OCI-LY7 (cell line): Measurements from ENCODE around the gene MYO1F. TPM values are rescaled to one million over a fixed set of nuclear protein-coding genes. Genes with fewer than 3 reads are reported as not detected.
"Not testable (repeated sequence)": the region's sequence is repeated elsewhere in the genome, so short reads cannot be mapped to it uniquely, and the experiment has no call there.

ENCODE experiments used
- BruUV-seq: library from RNA; stranded (reverse); fragments of 400-500 nt; replicated peaks from 2 replicates; lab custom pipeline; 2021; lab: Mats Ljungman, UMichigan
- CTCF ChIA-PET: fragments of 300-600 bp; sonication (Branson Sonifier 250); formaldehyde crosslinking; loops from one replicate; lab custom pipeline; 2022; ENCODE audit warnings: antibody characterized with exemption; ENCODE audit not compliant: unreplicated experiment; lab: Charles Lee
- POLR2A ChIA-PET: fragments of 300-600 bp; sonication (Branson Sonifier 250); formaldehyde crosslinking; loops from one replicate; lab custom pipeline; 2022; ENCODE audit warnings: antibody characterized with exemption; lab: Charles Lee
- DNase-seq: peaks from one replicate; pipeline ENCODE4 v3.0.0-alpha.2; 2015; ENCODE audit warnings: low spot score
- H2AFZ ChIP-seq: fragments of 200-600 bp; sonication (generic), shearing (Covaris generic); 2 replicates; pipeline ENCODE4 v1.6.1; 2014; ENCODE audit warnings: mild to moderate bottlenecking, antibody characterized with exemption, low read length, moderate library complexity
- H3K27ac ChIP-seq: fragments of 200-600 bp; sonication (generic); 2 replicates; pipeline ENCODE4 v1.5.1; 2014; ENCODE audit warnings: mixed run types, low read depth, mild to moderate bottlenecking, moderate library complexity, low read length, inconsistent platforms; ENCODE audit not compliant: poor library complexity, severe bottlenecking
- H3K36me3 ChIP-seq: fragments of 200-600 bp; sonication (generic); 2 replicates; pipeline ENCODE4 v1.6.1; 2014; ENCODE audit warnings: mild to moderate bottlenecking, antibody characterized with exemption, low read length, moderate library complexity, mixed read lengths; ENCODE audit not compliant: insufficient read depth
- H3K4me1 ChIP-seq: fragments of 200-600 bp; sonication (generic); 2 replicates; pipeline ENCODE4 v1.5.1; 2014; ENCODE audit warnings: mild to moderate bottlenecking, low read length; ENCODE audit not compliant: insufficient read depth, poor library complexity, severe bottlenecking
- H3K4me2 ChIP-seq: fragments of 200-600 bp; sonication (generic); 2 replicates; pipeline ENCODE4 v1.6.1; 2014; ENCODE audit warnings: mild to moderate bottlenecking, low read length
- H3K4me3 ChIP-seq: fragments of 200-600 bp; sonication (generic); 2 replicates; pipeline ENCODE4 v1.5.1; 2014; ENCODE audit warnings: mild to moderate bottlenecking, low read depth, low read length; ENCODE audit not compliant: poor library complexity, severe bottlenecking
- H3K79me2 ChIP-seq: fragments of 200-600 bp; sonication (generic); 2 replicates; pipeline ENCODE4 v1.6.1; 2016; ENCODE audit warnings: low read depth, mild to moderate bottlenecking, low read length, moderate library complexity, mixed read lengths; ENCODE audit not compliant: insufficient read depth
- H3K9me2 ChIP-seq: fragments of 200-600 bp; sonication (generic); 2 replicates; pipeline ENCODE4 v1.6.1; 2016; ENCODE audit warnings: mild to moderate bottlenecking, low read length, mixed read lengths; ENCODE audit not compliant: insufficient read depth
- H3K9me3 ChIP-seq: fragments of 200-600 bp; sonication (generic); 2 replicates; pipeline ENCODE4 v1.6.1; 2014; ENCODE audit warnings: mild to moderate bottlenecking, mixed run types, low read length, mixed read lengths
- H4K20me1 ChIP-seq: fragments of 200-600 bp; sonication (generic); 2 replicates; pipeline ENCODE4 v1.6.1; 2014; ENCODE audit warnings: mild to moderate bottlenecking, antibody characterized with exemption, low read length, moderate library complexity, mixed read lengths; ENCODE audit not compliant: insufficient read depth
- CTCF ChIP-seq: fragments of 200-600 bp; sonication (generic); conservative IDR thresholded peaks from 2 replicates; pipeline ENCODE4 v1.5.1; 2014; ENCODE audit warnings: mild to moderate bottlenecking, antibody characterized with exemption, low read length, moderate library complexity, mixed read lengths
- EZH2phosphoT487 ChIP-seq: fragments of 200-600 bp; sonication (generic); IDR thresholded peaks from 2 replicates; pipeline ENCODE4 v1.6.1; 2018; ENCODE audit warnings: low read depth, borderline replicate concordance, mild to moderate bottlenecking, mixed run types, antibody characterized with exemption, low read length, moderate library complexity, mixed read lengths
- intact Hi-C: fragments of 100-400 bp; cut with micrococcal nuclease; formaldehyde crosslinking; loops from one replicate; pipeline ENCODE4 v1.10.0; 2022; ENCODE audit not compliant: unreplicated experiment
- total RNA-seq, 2 experiments: library from RNA; depleted of rRNA in 1 of 2; stranded (reverse); fragments of >200 nt in 1 of 2; shearing (Covaris generic) in 1 of 2; gene quantifications; 2 replicates each; pipeline ENCODE4 v1.2.3, GENCODE V29; 2014 to 2022

Gene MYO1F
- total RNA-seq, 2 experiments from 2014 or later = 8.8 to 18.4 TPM

- H3K4me1 ChIP-seq = peaks cover 18% of the 10 kb centered on the region
- H3K79me2 ChIP-seq = no peaks in the 10 kb centered on the region
- no peaks in the 10 kb centered on the region for H4K20me1 ChIP-seq
- H3K36me3 ChIP-seq = no peaks in the 10 kb centered on the region
- H2AFZ ChIP-seq = peak overlapping the region; percentile 87; the same call in 1 of the 2 replicates
- peak overlapping the region; percentile 64 for H3K4me2 ChIP-seq
- BruUV-seq = no TSS peak
- H3K4me3 ChIP-seq = peak overlapping the region; percentile 57
- TF ChIP-seq CTCF (no peak), EZH2phosphoT487 (no peak)
- H3K9me3 ChIP-seq = no peaks in the 10 kb centered on the region
- POLR2A ChIA-PET = interaction anchor here (0.6 kb wide), 2 partner anchors 1176 to 1603 kb away, joined by 3 to 8 read pairs; no protein-coding TSS in a partner anchor
- intact Hi-C loops = no loop called here
- CTCF ChIA-PET = no interaction called here
- no peaks in the 10 kb centered on the region for H3K9me2 ChIP-seq
- DNase-seq = no peak
- H3K27ac ChIP-seq = no peak overlapping the region
Observed at GRCh38 chr19:8576273-8576993, 809 bp downstream of the MYO1F start.

- no peaks in the 10 kb centered on the region for H3K9me2 ChIP-seq
- H3K79me2 ChIP-seq = no peaks in the 10 kb centered on the region
- peaks cover 18% of the 10 kb centered on the region for H3K4me1 ChIP-seq
- H3K36me3 ChIP-seq = no peaks in the 10 kb centered on the region
- no peak overlapping the region for H2AFZ ChIP-seq
- H3K27ac ChIP-seq = no peak overlapping the region
- TF ChIP-seq CTCF = no peak
- no peak for TF ChIP-seq EZH2phosphoT487
- H4K20me1 ChIP-seq = no peaks in the 10 kb centered on the region
- intact Hi-C loops = no loop called here
- no peaks in the 10 kb centered on the region for H3K9me3 ChIP-seq
- no peak overlapping the region for H3K4me3 ChIP-seq
- CTCF ChIA-PET = no interaction called here
- no peak overlapping the region for H3K4me2 ChIP-seq
- BruUV-seq = no TSS peak
- DNase-seq = no peak
- POLR2A ChIA-PET = interaction anchor here (0.6 kb wide), 1 partner anchor 1177 kb away, joined by 8 read pairs; no protein-coding TSS in a partner anchor
Observed at GRCh38 chr19:8575467-8575997, 1.7 kb downstream of the MYO1F start.

- DNase-seq, intact Hi-C loops, H3K36me3 ChIP-seq, H2AFZ ChIP-seq, H3K27ac ChIP-seq, H3K4me3 ChIP-seq, H3K9me2 ChIP-seq, BruUV-seq, CTCF ChIA-PET, H4K20me1 ChIP-seq, H3K4me2 ChIP-seq, H3K9me3 ChIP-seq, H3K79me2 ChIP-seq: not testable (repeated sequence)
- POLR2A ChIA-PET = interaction anchor here (0.6 kb wide), 1 partner anchor 161 kb away, joined by 3 read pairs; no protein-coding TSS in a partner anchor
- peaks cover 18% of the 10 kb centered on the region for H3K4me1 ChIP-seq
Observed at GRCh38 chr19:8574619-8574922, 2.7 kb downstream of the MYO1F start.
